Prostate gland (tissue), 2 donors: ENCODE data around the gene PLEKHM3.

Experiments
- CTCF ChIP-seq, 4 experiments: fragments of 200-600 bp in 2 of 4; fragments of 450-650 bp in 2 of 4; sonication (generic) in 2 of 4; IDR thresholded peaks; 1 replicate in 3 of 4; 2 replicates in 1 of 4; pipeline ENCODE4 v1.5.1; 2016 to 2019; ENCODE audit warnings: antibody characterized with exemption in 4 of 4, mild to moderate bottlenecking in 2 of 4, moderate library complexity in 2 of 4
- POLR2A ChIP-seq: fragments of 450-650 bp; IDR thresholded peaks from one replicate; pipeline ENCODE4 v1.6.1; 2016; ENCODE audit warnings: antibody characterized with exemption, mild to moderate bottlenecking
- POLR2AphosphoS5 ChIP-seq: sonication (generic); formaldehyde crosslinking; IDR thresholded peaks from one replicate; pipeline ENCODE4 v1.6.1; 2017; ENCODE audit warnings: antibody characterized with exemption

- no peak for TF ChIP-seq CTCF (IDR thresholded peaks at IDR 0.05)
- no peak for TF ChIP-seq POLR2A
- no peak for TF ChIP-seq POLR2AphosphoS5
Measured at GRCh38 chr2:207870814-207871213, 154.5 kb downstream of the PLEKHM3 start.
